Breast epithelium (tissue), 4 donors: ENCODE results near the gene PRSS23. TPM values are rescaled to one million over a fixed set of nuclear protein-coding genes. Genes with fewer than 3 reads are reported as not detected.

Source experiments
- DNase-seq, 2 donors: peaks; one replicate each; pipeline ENCODE4 v3.0.0-alpha.2; 2019; ENCODE audit warnings: low spot score in 2 of 2
- H3K27ac ChIP-seq, 2 donors: fragments of 200-600 bp; sonication (generic) in 1 of 2; one replicate each; pipeline ENCODE4 v1.5.1; 2016 to 2019; ENCODE audit warnings: mild to moderate bottlenecking in 1 of 2
- H3K27me3 ChIP-seq, 2 donors: fragments of 200-600 bp; sonication (generic) in 1 of 2; one replicate each; pipeline versions ENCODE4 v1.5.1 to v1.6.0; 2017 to 2019; ENCODE audit warnings: control low read depth in 1 of 2, mild to moderate bottlenecking in 1 of 2
- H3K36me3 ChIP-seq: fragments of 200-600 bp; one replicate; pipeline ENCODE4 v1.5.1; 2019
- H3K4me1 ChIP-seq, 2 donors: fragments of 200-600 bp; sonication (generic); one replicate each; pipeline ENCODE4 v1.5.1; 2016 to 2019; ENCODE audit warnings: control low read depth in 1 of 2
- H3K4me3 ChIP-seq, 3 donors: fragments of 200-600 bp; sonication (generic); 1 replicate in 2 of 3; 2 replicates in 1 of 3; pipeline ENCODE4 v1.5.1; 2016 to 2019; ENCODE audit warnings: mild to moderate bottlenecking in 3 of 3, moderate library complexity in 2 of 3
- H3K9me3 ChIP-seq, 2 donors: fragments of 200-600 bp; sonication (generic) in 1 of 2; one replicate each; pipeline ENCODE4 v1.5.1; 2016 to 2019; ENCODE audit warnings: control low read depth in 1 of 2
- POLR2A ChIP-seq: fragments of 450-650 bp; IDR thresholded peaks from one replicate; pipeline ENCODE4 v1.6.1; 2016; ENCODE audit warnings: antibody characterized with exemption, mild to moderate bottlenecking, moderate library complexity
- POLR2AphosphoS5 ChIP-seq, 3 donors: sonication (generic); formaldehyde crosslinking; IDR thresholded peaks; one replicate each; pipeline ENCODE4 v1.6.1; 2017; ENCODE audit warnings: antibody characterized with exemption in 3 of 3
- intact Hi-C: fragments of 100-400 bp; cut with DNase I; formaldehyde crosslinking; loops from one replicate; pipeline ENCODE4 v1.15.1; 2023; ENCODE audit warnings: low total_unique reads
- total RNA-seq, 3 donors: library from RNA; depleted of rRNA; stranded (reverse); fragments of >200 nt; gene quantifications; one replicate each; pipeline ENCODE4 v1.1.0, GENCODE V29; 2016
- TF ChIP-seq, protein P1 (sequence below), 3 donors: fragments of 450-650 bp; IDR thresholded peaks; one replicate each; pipeline ENCODE4 v1.5.1; 2016 to 2017; ENCODE audit warnings: antibody characterized with exemption in 3 of 3, mild to moderate bottlenecking in 3 of 3, moderate library complexity in 3 of 3

Gene PRSS23
- total RNA-seq, 3 donors from 2014 or later = 25.2 to 53.7 (median 33.0) TPM

DNA sequence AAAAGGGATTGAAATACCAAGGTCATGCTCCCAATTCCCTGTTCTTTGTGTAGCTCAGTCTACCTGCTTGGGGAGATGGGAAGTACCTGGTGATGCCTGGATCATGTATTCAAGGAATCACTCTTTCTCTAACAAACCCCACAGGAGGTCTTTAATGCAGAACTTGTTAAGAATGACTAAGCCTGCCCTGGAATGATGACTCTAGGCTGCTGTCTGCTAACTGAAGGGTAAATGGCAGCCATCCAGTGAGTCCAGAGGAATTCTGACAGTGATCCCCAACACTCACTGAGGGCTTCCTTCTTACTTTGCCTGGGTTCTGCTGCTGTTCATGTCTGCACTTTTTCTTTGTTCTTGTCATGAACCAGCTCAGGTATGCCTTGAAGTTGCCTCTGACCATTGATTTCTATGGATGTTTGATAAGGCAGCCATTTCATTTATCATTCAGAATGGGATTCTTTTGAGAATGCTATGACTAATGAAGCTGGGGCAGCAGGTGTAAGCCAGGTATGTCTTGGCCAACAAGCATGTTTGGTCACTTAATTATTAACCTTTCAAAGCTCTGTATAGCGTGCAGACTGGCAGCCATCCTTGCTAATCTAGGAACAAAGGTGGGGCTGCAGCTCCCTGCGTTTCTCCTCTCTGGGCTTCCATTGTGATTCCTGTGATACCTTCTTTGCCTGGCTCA lies 11.4 kb downstream of the PRSS23 start:
- H3K27me3 ChIP-seq = no peaks in the 10 kb centered on the region
- H3K36me3 ChIP-seq = no peaks in the 10 kb centered on the region
- TF ChIP-seq POLR2AphosphoS5 (IDR thresholded peaks at IDR 0.05) (no peak), POLR2A (no peak)
- TF ChIP-seq, protein P1, sequence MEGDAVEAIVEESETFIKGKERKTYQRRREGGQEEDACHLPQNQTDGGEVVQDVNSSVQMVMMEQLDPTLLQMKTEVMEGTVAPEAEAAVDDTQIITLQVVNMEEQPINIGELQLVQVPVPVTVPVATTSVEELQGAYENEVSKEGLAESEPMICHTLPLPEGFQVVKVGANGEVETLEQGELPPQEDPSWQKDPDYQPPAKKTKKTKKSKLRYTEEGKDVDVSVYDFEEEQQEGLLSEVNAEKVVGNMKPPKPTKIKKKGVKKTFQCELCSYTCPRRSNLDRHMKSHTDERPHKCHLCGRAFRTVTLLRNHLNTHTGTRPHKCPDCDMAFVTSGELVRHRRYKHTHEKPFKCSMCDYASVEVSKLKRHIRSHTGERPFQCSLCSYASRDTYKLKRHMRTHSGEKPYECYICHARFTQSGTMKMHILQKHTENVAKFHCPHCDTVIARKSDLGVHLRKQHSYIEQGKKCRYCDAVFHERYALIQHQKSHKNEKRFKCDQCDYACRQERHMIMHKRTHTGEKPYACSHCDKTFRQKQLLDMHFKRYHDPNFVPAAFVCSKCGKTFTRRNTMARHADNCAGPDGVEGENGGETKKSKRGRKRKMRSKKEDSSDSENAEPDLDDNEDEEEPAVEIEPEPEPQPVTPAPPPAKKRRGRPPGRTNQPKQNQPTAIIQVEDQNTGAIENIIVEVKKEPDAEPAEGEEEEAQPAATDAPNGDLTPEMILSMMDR (IDR thresholded peaks at IDR 0.05) = no peak
- H3K27ac ChIP-seq = no peak overlapping the region
- intact Hi-C loops = loop anchor here (10.0 kb wide), 1 partner anchor 357 kb away; no protein-coding TSS in a partner anchor
- H3K4me3 ChIP-seq = no peak overlapping the region
- no peaks in the 10 kb centered on the region for H3K4me1 ChIP-seq
- H3K9me3 ChIP-seq = no peaks in the 10 kb centered on the region
- no peak for DNase-seq

DNA sequence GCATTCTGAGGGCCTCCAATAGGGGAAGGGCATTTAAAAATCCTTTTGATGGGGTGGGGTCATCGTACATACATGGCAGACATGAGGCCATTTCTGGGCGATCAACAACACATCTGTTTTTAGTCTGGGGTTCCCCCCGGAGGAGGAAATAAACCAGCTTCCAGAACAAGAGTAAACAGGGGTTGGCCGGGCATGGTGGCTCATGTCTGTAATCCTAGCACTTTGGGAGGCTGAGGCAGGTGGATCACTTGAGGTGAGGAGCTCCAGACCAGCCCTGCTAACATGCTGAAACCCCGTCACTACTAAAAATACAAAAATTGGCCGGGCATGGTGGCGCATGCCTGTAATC lies 12.0 kb downstream of the PRSS23 start:
- Histone ChIP-seq H3K9me3 (no peaks in the 10 kb centered on the region), H3K27ac (no peak overlapping the region), H3K36me3 (no peaks in the 10 kb centered on the region), H3K4me1 (no peaks in the 10 kb centered on the region), H3K27me3 (no peaks in the 10 kb centered on the region), H3K4me3 (no peak overlapping the region)
- DNase-seq = no peak
- no peak for TF ChIP-seq POLR2A
- TF ChIP-seq, protein P1 (IDR thresholded peaks at IDR 0.05) = no peak
- TF ChIP-seq POLR2AphosphoS5 (IDR thresholded peaks at IDR 0.05) = no peak
- intact Hi-C loops = loop anchor here (10.0 kb wide), 1 partner anchor 357 kb away; no protein-coding TSS in a partner anchor

DNA sequence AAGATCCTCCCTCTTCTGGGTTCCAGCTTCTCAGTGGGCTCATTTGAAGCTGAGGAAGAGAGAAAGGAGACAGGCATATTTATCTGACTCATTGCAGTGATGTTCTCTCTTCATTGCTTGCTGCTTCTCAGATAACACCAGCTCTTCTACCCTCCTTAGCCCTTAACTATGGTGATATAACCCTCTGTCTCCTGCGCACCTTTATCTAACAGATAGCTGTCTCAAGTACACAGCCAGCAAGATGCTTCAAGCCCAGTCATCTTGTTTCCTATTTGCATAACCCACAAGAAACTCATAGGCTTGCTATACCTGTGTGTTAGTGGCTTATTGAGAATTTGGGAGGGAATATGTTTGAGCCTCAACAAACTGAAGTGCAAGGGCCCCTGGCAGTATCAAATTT lies 12.6 kb downstream of the PRSS23 start:
- TF ChIP-seq POLR2A (no peak), POLR2AphosphoS5 (IDR thresholded peaks at IDR 0.05) (no peak)
- TF ChIP-seq, protein P1 (IDR thresholded peaks at IDR 0.05) = no peak
- Histone ChIP-seq H3K27ac (no peak overlapping the region), H3K27me3 (no peaks in the 10 kb centered on the region), H3K9me3 (no peaks in the 10 kb centered on the region), H3K4me1 (no peaks in the 10 kb centered on the region), H3K36me3 (no peaks in the 10 kb centered on the region), H3K4me3 (no peak overlapping the region)
- DNase-seq = no peak
- intact Hi-C loops = loop anchor here (10.0 kb wide), 1 partner anchor 358 kb away; no protein-coding TSS in a partner anchor

DNA sequence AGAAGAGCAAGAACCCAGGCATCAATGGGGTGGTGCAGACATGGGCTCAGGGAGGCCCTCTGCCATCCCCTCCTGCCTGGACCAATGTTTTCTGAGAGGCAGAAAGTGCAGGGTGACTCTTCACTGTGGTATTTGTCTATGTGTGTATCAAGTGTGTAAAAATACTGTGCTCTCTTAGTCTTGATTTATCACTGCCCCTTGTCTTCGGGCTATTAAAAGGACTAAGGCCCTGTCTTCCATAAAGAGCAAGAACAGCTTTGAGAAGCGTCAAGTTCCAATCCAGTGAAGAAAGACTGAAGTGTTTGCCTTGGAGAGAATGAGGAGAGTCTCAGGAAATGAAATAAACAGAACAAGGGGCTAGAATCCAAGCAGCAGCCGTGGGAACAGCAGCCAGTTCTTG lies 14.4 kb downstream of the PRSS23 start:
- no peak for DNase-seq
- Histone ChIP-seq H3K4me1 (no peaks in the 10 kb centered on the region), H3K27ac (peak overlapping the region in 1 of 2 donors; percentile 40), H3K27me3 (no peaks in the 10 kb centered on the region), H3K9me3 (no peaks in the 10 kb centered on the region), H3K4me3 (no peak overlapping the region), H3K36me3 (no peaks in the 10 kb centered on the region)
- TF ChIP-seq, protein P1 (IDR thresholded peaks at IDR 0.05) = no peak
- no peak for TF ChIP-seq POLR2AphosphoS5 (IDR thresholded peaks at IDR 0.05)
- no peak for TF ChIP-seq POLR2A
- intact Hi-C loops = loop anchor here (10.0 kb wide), 1 partner anchor 360 kb away; no protein-coding TSS in a partner anchor

DNA sequence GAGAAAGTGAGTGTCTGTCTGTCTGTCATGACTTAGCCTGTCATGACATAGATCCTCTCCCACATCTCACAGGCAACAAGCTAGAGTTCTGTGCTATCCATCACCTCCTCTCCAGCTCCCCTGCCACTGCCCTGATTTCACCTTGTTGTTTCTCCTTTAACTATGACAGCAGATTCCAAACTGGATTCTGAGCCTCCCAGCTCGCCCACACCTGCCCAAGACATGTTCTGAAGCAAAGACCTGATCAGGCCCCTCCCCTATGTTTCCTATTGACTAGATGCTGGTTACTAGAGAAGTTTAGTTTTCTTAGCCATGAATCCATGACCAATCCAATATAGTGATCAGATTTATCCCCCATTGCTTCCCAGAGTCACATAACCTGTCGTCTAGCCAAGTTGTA lies 15.4 kb downstream of the PRSS23 start:
- TF ChIP-seq POLR2AphosphoS5 (IDR thresholded peaks at IDR 0.05) (no peak), POLR2A (no peak)
- TF ChIP-seq, protein P1 (IDR thresholded peaks at IDR 0.05) = no peak
- H3K4me1 ChIP-seq = no peaks in the 10 kb centered on the region
- no peak overlapping the region for H3K4me3 ChIP-seq
- H3K27ac ChIP-seq = peak overlapping the region in 1 of 2 donors; percentile 48
- no peaks in the 10 kb centered on the region for H3K36me3 ChIP-seq
- DNase-seq = no peak
- intact Hi-C loops = loop anchor here (10.0 kb wide), 1 partner anchor 361 kb away; no protein-coding TSS in a partner anchor
- H3K27me3 ChIP-seq = no peaks in the 10 kb centered on the region
- H3K9me3 ChIP-seq = no peaks in the 10 kb centered on the region
